Natural killer cell (primary cell): ENCODE data around the gene KRT82. TPM values are rescaled to one million over a fixed set of nuclear protein-coding genes. Genes with fewer than 3 reads are reported as not detected.

Experiments
- ATAC-seq, 3 donors: fragments of 150-1000 bp in 2 of 3; fragments of 200-7000 bp in 1 of 3; cut with Tn5 transposase; 1 replicate in 1 of 3; 2 replicates in 2 of 3; pipeline ENCODE4 v1.10.0; 2021; ENCODE audit warnings: mild to moderate bottlenecking in 2 of 3, moderate library complexity in 2 of 3
- DNase-seq, 2 donors: peaks; one replicate each; pipeline versions ENCODE4 v3.0.0 to v3.0.0-alpha.2; 2013 to 2021; ENCODE audit warnings: mixed read lengths in 1 of 2
- H3K27ac ChIP-seq: one replicate; pipeline ENCODE4 v1.5.1; 2013; ENCODE audit warnings: mild to moderate bottlenecking, low read length
- H3K27me3 ChIP-seq: one replicate; pipeline ENCODE4 v1.6.1; 2013; ENCODE audit warnings: low read length; ENCODE audit not compliant: control insufficient read depth, insufficient read depth
- H3K36me3 ChIP-seq: one replicate; pipeline ENCODE4 v1.6.1; 2013; ENCODE audit warnings: low read length; ENCODE audit not compliant: control insufficient read depth, insufficient read depth
- H3K4me1 ChIP-seq: one replicate; pipeline ENCODE4 v1.6.1; 2013; ENCODE audit warnings: low read length; ENCODE audit not compliant: control insufficient read depth, insufficient read depth
- H3K4me3 ChIP-seq: one replicate; pipeline ENCODE4 v1.5.1; 2013; ENCODE audit warnings: low read length
- H3K9me3 ChIP-seq: one replicate; pipeline ENCODE4 v1.6.1; 2013; ENCODE audit warnings: low read length; ENCODE audit not compliant: control insufficient read depth, insufficient read depth
- H3K27ac Mint-ChIP-seq, 2 donors: one replicate each; pipeline ENCODE4 v1.8.0; 2022; ENCODE audit warnings: mild to moderate bottlenecking in 2 of 2, mixed read lengths in 2 of 2, moderate library complexity in 1 of 2
- H3K27me3 Mint-ChIP-seq, 2 donors: one replicate each; pipeline ENCODE4 v1.8.0; 2022; ENCODE audit warnings: low read depth in 2 of 2, mixed read lengths in 2 of 2
- H3K36me3 Mint-ChIP-seq: one replicate; pipeline ENCODE4 v1.8.0; 2022; ENCODE audit warnings: mixed read lengths
- H3K4me1 Mint-ChIP-seq, 2 donors: one replicate each; pipeline ENCODE4 v1.8.0; 2022; ENCODE audit warnings: mixed read lengths in 2 of 2
- H3K4me3 Mint-ChIP-seq: one replicate; pipeline ENCODE4 v1.8.0; 2022; ENCODE audit warnings: mild to moderate bottlenecking, moderate library complexity, mixed read lengths
- H3K9me3 Mint-ChIP-seq, 2 donors: one replicate each; pipeline ENCODE4 v1.8.0; 2022; ENCODE audit warnings: mixed read lengths in 2 of 2
- WGBS: methylation state at CpG from one replicate; pipeline ENCODE4 v1.1.7; 2013; ENCODE audit warnings: missing lambda C conversion rate; ENCODE audit not compliant: insufficient coverage; 5-methylcytosine and 5-hydroxymethylcytosine counted together
- intact Hi-C: fragments of 100-400 bp; cut with micrococcal nuclease; formaldehyde crosslinking; loops from one replicate; pipeline ENCODE4 v1.14.2; 2022
- total RNA-seq, 4 donors: library from RNA; stranded (reverse); fragments of 120-200 nt in 1 of 4; gene quantifications; one replicate each; pipeline versions ENCODE4 v1.2.3 to v1.2.4, GENCODE V29; 2013 to 2022
- TF ChIP-seq, protein P1 (sequence below): fragments of 200-600 bp; IDR thresholded peaks from one replicate; pipeline ENCODE4 v1.8.0; 2022; ENCODE audit warnings: antibody characterized with exemption

Gene KRT82
- total RNA-seq, 3 donors from 2014 or later (not counting 1 experiment from before 2014, with no cell fraction given), result not detected

- 93% methylated on average over 11 of the region's 11 CpGs for WGBS
- H3K36me3 Mint-ChIP-seq, result no peaks in the 10 kb centered on the region
- H3K9me3 Mint-ChIP-seq, result no peaks in the 10 kb centered on the region
- no peak overlapping the region for H3K4me3 ChIP-seq
- H3K4me1 Mint-ChIP-seq, result peaks cover 40 to 44% of the 10 kb centered on the region in 2 donors
- no peak for ATAC-seq
- H3K4me1 ChIP-seq, result peaks cover 44% of the 10 kb centered on the region
- H3K27ac Mint-ChIP-seq, result no peak overlapping the region
- intact Hi-C loops, result no loop called here
- TF ChIP-seq, protein P1, sequence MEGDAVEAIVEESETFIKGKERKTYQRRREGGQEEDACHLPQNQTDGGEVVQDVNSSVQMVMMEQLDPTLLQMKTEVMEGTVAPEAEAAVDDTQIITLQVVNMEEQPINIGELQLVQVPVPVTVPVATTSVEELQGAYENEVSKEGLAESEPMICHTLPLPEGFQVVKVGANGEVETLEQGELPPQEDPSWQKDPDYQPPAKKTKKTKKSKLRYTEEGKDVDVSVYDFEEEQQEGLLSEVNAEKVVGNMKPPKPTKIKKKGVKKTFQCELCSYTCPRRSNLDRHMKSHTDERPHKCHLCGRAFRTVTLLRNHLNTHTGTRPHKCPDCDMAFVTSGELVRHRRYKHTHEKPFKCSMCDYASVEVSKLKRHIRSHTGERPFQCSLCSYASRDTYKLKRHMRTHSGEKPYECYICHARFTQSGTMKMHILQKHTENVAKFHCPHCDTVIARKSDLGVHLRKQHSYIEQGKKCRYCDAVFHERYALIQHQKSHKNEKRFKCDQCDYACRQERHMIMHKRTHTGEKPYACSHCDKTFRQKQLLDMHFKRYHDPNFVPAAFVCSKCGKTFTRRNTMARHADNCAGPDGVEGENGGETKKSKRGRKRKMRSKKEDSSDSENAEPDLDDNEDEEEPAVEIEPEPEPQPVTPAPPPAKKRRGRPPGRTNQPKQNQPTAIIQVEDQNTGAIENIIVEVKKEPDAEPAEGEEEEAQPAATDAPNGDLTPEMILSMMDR, result no peak
- H3K4me3 Mint-ChIP-seq, result no peak overlapping the region
- no peak overlapping the region for H3K27ac ChIP-seq
- DNase-seq, result no peak
- peaks cover 56 to 69% of the 10 kb centered on the region in 2 donors for H3K27me3 Mint-ChIP-seq
- no peaks in the 10 kb centered on the region for H3K36me3 ChIP-seq
- no peaks in the 10 kb centered on the region for H3K9me3 ChIP-seq
- H3K27me3 ChIP-seq, result peaks cover 25% of the 10 kb centered on the region
Observed at GRCh38 chr12:52362118-52362726, 43.9 kb downstream of the KRT82 start.

DNA sequence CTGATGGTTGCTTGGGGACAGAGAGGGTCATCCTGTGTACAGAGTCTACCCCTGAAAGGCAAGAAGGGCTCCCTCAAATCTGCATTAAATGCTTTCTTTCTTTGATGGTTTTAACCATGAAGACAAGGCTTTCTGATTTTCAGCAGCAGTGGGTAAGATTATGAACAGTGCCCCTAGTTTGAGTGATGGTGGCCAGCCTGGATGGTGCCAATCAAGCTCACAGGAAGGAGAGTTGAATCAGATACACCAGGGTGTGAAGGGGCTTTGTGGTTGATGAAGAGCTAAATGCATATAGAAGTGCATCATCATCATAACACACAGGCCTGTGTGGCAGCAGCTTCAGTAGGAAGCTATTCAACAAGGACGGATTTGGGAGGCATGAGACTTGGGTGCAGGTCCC, 44.6 kb downstream of the KRT82 start:
- 64% methylated on average over 1 of the region's 1 CpG for WGBS
- Histone ChIP-seq H3K27ac (no peak overlapping the region), H3K4me3 (no peak overlapping the region), H3K4me1 (peaks cover 44% of the 10 kb centered on the region), H3K36me3 (no peaks in the 10 kb centered on the region), H3K27me3 (peaks cover 31% of the 10 kb centered on the region), H3K9me3 (no peaks in the 10 kb centered on the region)
- DNase-seq (peak in 1 of 2 donors; percentile 22), ATAC-seq (peak; percentile 45 to 86 (median 81))
- Mint-ChIP-seq H3K4me1 (peaks cover 40 to 44% of the 10 kb centered on the region in 2 donors), H3K4me3 (no peak overlapping the region), H3K27ac (peak overlapping the region in 1 of 2 donors; percentile 28), H3K36me3 (no peaks in the 10 kb centered on the region), H3K9me3 (no peaks in the 10 kb centered on the region), H3K27me3 (peaks cover 56 to 72% of the 10 kb centered on the region in 2 donors)
- intact Hi-C loops, result no loop called here
- TF ChIP-seq, protein P1, result no peak

DNA sequence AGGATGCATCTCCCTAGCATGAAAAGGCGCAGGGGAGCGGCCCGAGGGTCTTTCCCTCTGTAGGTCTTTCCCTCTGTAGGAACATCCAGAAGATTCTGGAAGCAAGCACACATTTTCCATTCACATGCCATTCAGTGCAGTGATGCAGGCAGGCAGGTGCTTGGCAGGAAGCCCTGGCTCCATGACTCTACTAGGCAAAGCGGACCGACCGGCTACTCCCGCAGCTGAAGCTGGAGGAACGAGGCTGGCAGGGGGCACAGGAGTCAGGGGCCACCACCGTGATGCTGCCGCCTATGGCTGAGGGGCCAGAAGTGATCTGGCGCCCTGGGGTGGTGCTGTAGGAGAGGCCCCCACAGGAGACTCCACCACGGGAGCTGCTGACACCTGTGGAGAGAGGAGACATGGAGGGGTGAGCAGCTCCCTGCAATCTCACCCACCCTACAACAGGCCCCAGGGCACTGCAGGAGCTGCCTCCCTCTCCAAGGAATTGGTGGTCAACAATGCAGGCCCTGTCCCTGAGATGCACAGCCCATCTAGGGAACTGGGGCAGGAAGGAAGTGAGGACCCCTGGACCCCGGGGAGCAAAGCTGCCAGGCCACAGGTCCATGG, 45.4 kb downstream of the KRT82 start:
- H3K27me3 Mint-ChIP-seq, result peaks cover 56 to 65% of the 10 kb centered on the region in 2 donors
- TF ChIP-seq, protein P1, result no peak
- Histone ChIP-seq H3K9me3 (no peaks in the 10 kb centered on the region), H3K36me3 (no peaks in the 10 kb centered on the region), H3K27me3 (peaks cover 31% of the 10 kb centered on the region), H3K27ac (no peak overlapping the region), H3K4me3 (no peak overlapping the region), H3K4me1 (peaks cover 44% of the 10 kb centered on the region)
- H3K9me3 Mint-ChIP-seq, result no peaks in the 10 kb centered on the region
- no peaks in the 10 kb centered on the region for H3K36me3 Mint-ChIP-seq
- DNase-seq (no peak), ATAC-seq (no peak)
- H3K4me3 Mint-ChIP-seq, result no peak overlapping the region
- H3K4me1 Mint-ChIP-seq, result peaks cover 40 to 44% of the 10 kb centered on the region in 2 donors
- H3K27ac Mint-ChIP-seq, result no peak overlapping the region
- intact Hi-C loops, result no loop called here
- 91% methylated on average over 12 of the region's 13 CpGs for WGBS
